Nephron (organoid): ENCODE measurements around the gene NBEA.

Source experiments
- H3K27ac Mint-ChIP-seq, 3 experiments: 2 replicates each; pipeline ENCODE4 v1.8.0; 2020; ENCODE audit warnings: mixed read lengths in 3 of 3, mild to moderate bottlenecking in 2 of 3, moderate library complexity in 1 of 3
- H3K27me3 Mint-ChIP-seq: 2 replicates; pipeline ENCODE4 v1.8.0; 2021; ENCODE audit warnings: low read depth, mild to moderate bottlenecking, moderate library complexity, mixed read lengths
- H3K36me3 Mint-ChIP-seq: 2 replicates; pipeline ENCODE4 v1.8.0; 2020; ENCODE audit warnings: low read depth, mixed read lengths
- H3K4me1 Mint-ChIP-seq: 2 replicates; pipeline ENCODE4 v1.8.0; 2020; ENCODE audit warnings: mixed read lengths
- H3K4me3 Mint-ChIP-seq, 3 experiments: 2 replicates each; pipeline ENCODE4 v1.8.0; 2020; ENCODE audit warnings: mild to moderate bottlenecking in 3 of 3, mixed read lengths in 3 of 3, moderate library complexity in 2 of 3
- H3K9me3 Mint-ChIP-seq: 2 replicates; pipeline ENCODE4 v1.8.0; 2020; ENCODE audit warnings: mixed read lengths
- TF ChIP-seq, protein P1 (sequence below), 3 experiments: fragments of 200-600 bp; sonication (generic); IDR thresholded peaks; one replicate each; pipeline ENCODE4 v1.5.0; 2021; ENCODE audit warnings: antibody characterized with exemption in 3 of 3; ENCODE audit not compliant: unreplicated experiment in 3 of 3

The NBEA gene

GRCh38 chr13:35354285-35354684, 412.2 kb downstream of the NBEA start:
- Mint-ChIP-seq H3K27ac (peak overlapping the region in 1 of 3 experiments; percentile 43), H3K27me3 (no peaks in the 10 kb centered on the region), H3K9me3 (no peaks in the 10 kb centered on the region), H3K4me3 (no peak overlapping the region), H3K36me3 (no peaks in the 10 kb centered on the region), H3K4me1 (peaks cover 8% of the 10 kb centered on the region)
- TF ChIP-seq, protein P1, sequence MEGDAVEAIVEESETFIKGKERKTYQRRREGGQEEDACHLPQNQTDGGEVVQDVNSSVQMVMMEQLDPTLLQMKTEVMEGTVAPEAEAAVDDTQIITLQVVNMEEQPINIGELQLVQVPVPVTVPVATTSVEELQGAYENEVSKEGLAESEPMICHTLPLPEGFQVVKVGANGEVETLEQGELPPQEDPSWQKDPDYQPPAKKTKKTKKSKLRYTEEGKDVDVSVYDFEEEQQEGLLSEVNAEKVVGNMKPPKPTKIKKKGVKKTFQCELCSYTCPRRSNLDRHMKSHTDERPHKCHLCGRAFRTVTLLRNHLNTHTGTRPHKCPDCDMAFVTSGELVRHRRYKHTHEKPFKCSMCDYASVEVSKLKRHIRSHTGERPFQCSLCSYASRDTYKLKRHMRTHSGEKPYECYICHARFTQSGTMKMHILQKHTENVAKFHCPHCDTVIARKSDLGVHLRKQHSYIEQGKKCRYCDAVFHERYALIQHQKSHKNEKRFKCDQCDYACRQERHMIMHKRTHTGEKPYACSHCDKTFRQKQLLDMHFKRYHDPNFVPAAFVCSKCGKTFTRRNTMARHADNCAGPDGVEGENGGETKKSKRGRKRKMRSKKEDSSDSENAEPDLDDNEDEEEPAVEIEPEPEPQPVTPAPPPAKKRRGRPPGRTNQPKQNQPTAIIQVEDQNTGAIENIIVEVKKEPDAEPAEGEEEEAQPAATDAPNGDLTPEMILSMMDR (IDR thresholded peaks at IDR 0.05; ENCODE audit: unreplicated experiment in 3 of 3) = no peak

GRCh38 chr13:35354882-35355281, 412.8 kb downstream of the NBEA start:
- no peak overlapping the region for H3K4me3 Mint-ChIP-seq

GRCh38 chr13:35356572-35356971, 414.5 kb downstream of the NBEA start:
- no peaks in the 10 kb centered on the region for H3K9me3 Mint-ChIP-seq
- H3K36me3 Mint-ChIP-seq = peaks cover 4% of the 10 kb centered on the region
- peaks cover 9% of the 10 kb centered on the region for H3K4me1 Mint-ChIP-seq
- H3K4me3 Mint-ChIP-seq = no peak overlapping the region
- TF ChIP-seq, protein P1 (IDR thresholded peaks at IDR 0.05; ENCODE audit: unreplicated experiment in 3 of 3) = no peak
- peaks cover 4% of the 10 kb centered on the region for H3K27me3 Mint-ChIP-seq
- no peak overlapping the region for H3K27ac Mint-ChIP-seq

More at GRCh38 chr13:35354882-35355281, 412.8 kb downstream of the NBEA start:
- Mint-ChIP-seq H3K4me1 (peaks cover 9% of the 10 kb centered on the region), H3K9me3 (no peaks in the 10 kb centered on the region), H3K27me3 (no peaks in the 10 kb centered on the region), H3K27ac (peak overlapping the region in 1 of 3 experiments; percentile 43), H3K36me3 (no peaks in the 10 kb centered on the region)
- TF ChIP-seq, protein P1 (IDR thresholded peaks at IDR 0.05; ENCODE audit: unreplicated experiment in 3 of 3) = no peak

DNA sequence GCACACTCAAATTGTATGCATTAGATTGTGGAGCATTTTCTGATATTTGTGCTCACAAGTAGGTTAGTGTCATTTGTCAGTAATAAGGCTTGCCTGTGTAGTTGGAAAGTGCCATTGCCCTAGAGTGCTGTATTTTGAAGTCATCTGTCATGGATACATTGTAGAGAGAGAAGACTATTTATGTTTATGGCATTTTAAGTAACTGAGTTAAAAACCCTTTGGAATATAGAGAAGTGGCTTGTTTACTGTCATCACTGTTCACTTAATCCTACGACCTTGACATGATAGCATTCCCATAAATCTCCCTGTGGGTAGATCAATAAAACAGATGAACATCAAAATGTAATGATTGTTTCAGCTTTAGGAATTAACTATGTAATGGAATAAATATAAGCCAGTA, 423.8 kb downstream of the NBEA start:
- no peaks in the 10 kb centered on the region for H3K27me3 Mint-ChIP-seq
- H3K36me3 Mint-ChIP-seq = peaks cover 12% of the 10 kb centered on the region
- TF ChIP-seq, protein P1 (IDR thresholded peaks at IDR 0.05; ENCODE audit: unreplicated experiment in 3 of 3) = no peak
- H3K4me3 Mint-ChIP-seq = no peak overlapping the region
- H3K27ac Mint-ChIP-seq = no peak overlapping the region
- H3K4me1 Mint-ChIP-seq = no peaks in the 10 kb centered on the region
- H3K9me3 Mint-ChIP-seq = peaks cover 18% of the 10 kb centered on the region

GRCh38 chr13:35367586-35367985, 425.5 kb downstream of the NBEA start:
- TF ChIP-seq, protein P1 (IDR thresholded peaks at IDR 0.05; ENCODE audit: unreplicated experiment in 3 of 3) = no peak
- Mint-ChIP-seq H3K4me3 (no peak overlapping the region), H3K36me3 (peaks cover 24% of the 10 kb centered on the region), H3K27ac (no peak overlapping the region), H3K27me3 (no peaks in the 10 kb centered on the region), H3K9me3 (peaks cover 33% of the 10 kb centered on the region), H3K4me1 (no peaks in the 10 kb centered on the region)

DNA sequence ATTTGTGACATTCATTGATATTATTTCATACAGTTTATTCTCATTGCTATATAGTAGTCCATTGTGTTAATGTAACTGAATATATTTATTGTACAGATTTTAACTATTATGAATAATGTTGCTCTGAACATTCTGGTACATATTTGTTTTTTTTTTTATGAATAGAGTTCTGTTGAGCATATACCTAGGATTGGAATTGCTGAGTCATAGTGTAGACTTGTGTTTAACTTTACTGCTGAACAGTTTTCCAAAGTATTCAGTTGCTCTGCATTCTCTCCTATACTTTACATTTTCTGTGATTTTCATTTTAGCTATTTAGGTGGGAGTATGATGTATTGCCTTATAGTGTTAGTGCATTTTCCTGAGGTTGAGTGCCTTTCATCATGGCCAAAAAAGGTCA, 436.9 kb downstream of the NBEA start:
- no peak overlapping the region for H3K27ac Mint-ChIP-seq
- H3K4me1 Mint-ChIP-seq = no peaks in the 10 kb centered on the region

More for the DNA sequence above, 436.9 kb downstream of the NBEA start:
- Mint-ChIP-seq H3K27me3 (no peaks in the 10 kb centered on the region), H3K9me3 (no peaks in the 10 kb centered on the region), H3K4me3 (no peak overlapping the region), H3K36me3 (no peaks in the 10 kb centered on the region)
- TF ChIP-seq, protein P1 (IDR thresholded peaks at IDR 0.05; ENCODE audit: unreplicated experiment in 3 of 3) = no peak
